ENCODE results near the gene RFT1. TPM values are rescaled to one million over a fixed set of nuclear protein-coding genes. Genes with fewer than 3 reads are reported as not detected.

RFT1 gene
- total RNA-seq, 4 donors from 2014 or later = 9.0 to 19.8 (median 10.8) TPM

DNA sequence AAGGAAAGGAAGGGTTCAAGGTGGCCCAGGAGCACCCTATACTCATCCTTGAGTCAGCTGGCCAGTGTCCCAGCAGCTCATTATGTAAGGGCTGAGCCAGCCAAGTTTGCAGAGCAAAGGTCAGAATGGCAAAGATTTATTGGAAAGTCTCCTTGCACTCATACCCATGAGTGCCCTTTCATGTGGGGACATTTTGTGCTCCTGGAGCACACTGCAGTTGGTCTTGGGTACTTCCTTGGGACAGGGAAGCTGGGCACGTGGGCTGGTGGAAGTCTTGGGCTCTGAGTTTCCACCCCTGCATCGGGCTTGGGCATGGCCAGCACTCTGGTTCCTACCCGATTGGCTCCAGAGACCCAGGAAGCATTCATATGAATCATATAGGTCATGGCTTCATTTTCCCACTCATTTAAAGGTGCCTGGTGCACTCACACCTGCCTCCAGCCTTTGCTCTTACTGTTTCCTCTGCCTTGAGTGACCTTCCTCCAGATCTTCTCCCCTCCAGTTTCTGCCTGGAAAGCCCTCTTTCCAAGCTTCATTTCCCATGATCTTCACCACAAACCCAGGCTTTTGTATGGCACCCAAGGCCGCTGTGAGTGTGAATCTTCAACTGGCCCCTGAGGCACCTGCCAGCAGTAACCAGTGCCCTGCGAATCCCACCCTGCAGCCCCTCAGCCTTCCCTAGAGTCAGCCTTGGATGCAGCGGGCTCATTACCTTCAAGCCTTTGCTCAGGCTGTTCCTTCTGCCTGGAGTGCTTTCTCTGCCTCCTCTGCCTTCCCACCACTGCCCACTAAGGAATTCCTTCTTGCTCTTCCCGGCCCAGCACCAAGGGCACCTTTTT, 20.2 kb upstream of the RFT1 start:
- no peak overlapping the region for H3K4me3 ChIP-seq
- no peaks in the 10 kb centered on the region for H3K27me3 ChIP-seq
- peak in 2 of 3 donors; percentile 79 to 87 for DNase-seq
- TF ChIP-seq, protein P1, sequence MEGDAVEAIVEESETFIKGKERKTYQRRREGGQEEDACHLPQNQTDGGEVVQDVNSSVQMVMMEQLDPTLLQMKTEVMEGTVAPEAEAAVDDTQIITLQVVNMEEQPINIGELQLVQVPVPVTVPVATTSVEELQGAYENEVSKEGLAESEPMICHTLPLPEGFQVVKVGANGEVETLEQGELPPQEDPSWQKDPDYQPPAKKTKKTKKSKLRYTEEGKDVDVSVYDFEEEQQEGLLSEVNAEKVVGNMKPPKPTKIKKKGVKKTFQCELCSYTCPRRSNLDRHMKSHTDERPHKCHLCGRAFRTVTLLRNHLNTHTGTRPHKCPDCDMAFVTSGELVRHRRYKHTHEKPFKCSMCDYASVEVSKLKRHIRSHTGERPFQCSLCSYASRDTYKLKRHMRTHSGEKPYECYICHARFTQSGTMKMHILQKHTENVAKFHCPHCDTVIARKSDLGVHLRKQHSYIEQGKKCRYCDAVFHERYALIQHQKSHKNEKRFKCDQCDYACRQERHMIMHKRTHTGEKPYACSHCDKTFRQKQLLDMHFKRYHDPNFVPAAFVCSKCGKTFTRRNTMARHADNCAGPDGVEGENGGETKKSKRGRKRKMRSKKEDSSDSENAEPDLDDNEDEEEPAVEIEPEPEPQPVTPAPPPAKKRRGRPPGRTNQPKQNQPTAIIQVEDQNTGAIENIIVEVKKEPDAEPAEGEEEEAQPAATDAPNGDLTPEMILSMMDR (IDR thresholded peaks at IDR 0.05) = peak in 1 of 6 experiments; percentile 5
- TF ChIP-seq POLR2A (IDR thresholded peaks at IDR 0.05) = peak in 1 of 2 donors; percentile 62
- peaks cover 0 to 86% (median 27%) of the 10 kb centered on the region in 4 donors for H3K4me1 ChIP-seq
- H3K27ac ChIP-seq = peak overlapping the region in 3 of 4 donors; percentile 68 to 92 (median 85)
- H3K36me3 ChIP-seq = no peaks in the 10 kb centered on the region
- no peaks in the 10 kb centered on the region for H3K9me3 ChIP-seq

DNA sequence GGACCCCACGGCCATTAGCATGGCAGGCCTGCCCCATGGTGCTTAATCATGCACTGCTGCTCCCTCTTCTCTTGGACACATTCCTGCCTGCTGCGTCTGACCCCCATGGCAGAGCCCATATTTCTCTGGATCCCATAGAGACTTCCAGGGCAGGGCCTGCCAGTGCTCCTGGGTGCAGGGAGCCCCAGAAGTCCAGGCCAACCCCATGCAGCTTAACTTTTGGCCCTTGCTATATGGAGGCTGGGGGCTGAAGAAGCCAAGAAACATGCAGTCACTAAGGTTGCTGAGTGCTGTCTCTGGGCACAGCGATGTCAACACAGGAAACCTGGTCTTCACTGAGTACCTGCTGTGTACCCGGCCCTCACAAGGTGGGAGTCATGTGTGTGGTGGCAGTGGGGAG, 19.5 kb upstream of the RFT1 start:
- no peak overlapping the region for H3K4me3 ChIP-seq
- H3K27me3 ChIP-seq = no peaks in the 10 kb centered on the region
- DNase-seq = peak in 1 of 3 donors; percentile 37
- no peaks in the 10 kb centered on the region for H3K9me3 ChIP-seq
- H3K27ac ChIP-seq = peak overlapping the region in 2 of 4 donors; percentile 60 to 92
- H3K36me3 ChIP-seq = no peaks in the 10 kb centered on the region
- TF ChIP-seq, protein P1 (IDR thresholded peaks at IDR 0.05) = no peak
- TF ChIP-seq POLR2A (IDR thresholded peaks at IDR 0.05) = no peak
- H3K4me1 ChIP-seq = peaks cover 0 to 80% (median 25%) of the 10 kb centered on the region in 4 donors

DNA sequence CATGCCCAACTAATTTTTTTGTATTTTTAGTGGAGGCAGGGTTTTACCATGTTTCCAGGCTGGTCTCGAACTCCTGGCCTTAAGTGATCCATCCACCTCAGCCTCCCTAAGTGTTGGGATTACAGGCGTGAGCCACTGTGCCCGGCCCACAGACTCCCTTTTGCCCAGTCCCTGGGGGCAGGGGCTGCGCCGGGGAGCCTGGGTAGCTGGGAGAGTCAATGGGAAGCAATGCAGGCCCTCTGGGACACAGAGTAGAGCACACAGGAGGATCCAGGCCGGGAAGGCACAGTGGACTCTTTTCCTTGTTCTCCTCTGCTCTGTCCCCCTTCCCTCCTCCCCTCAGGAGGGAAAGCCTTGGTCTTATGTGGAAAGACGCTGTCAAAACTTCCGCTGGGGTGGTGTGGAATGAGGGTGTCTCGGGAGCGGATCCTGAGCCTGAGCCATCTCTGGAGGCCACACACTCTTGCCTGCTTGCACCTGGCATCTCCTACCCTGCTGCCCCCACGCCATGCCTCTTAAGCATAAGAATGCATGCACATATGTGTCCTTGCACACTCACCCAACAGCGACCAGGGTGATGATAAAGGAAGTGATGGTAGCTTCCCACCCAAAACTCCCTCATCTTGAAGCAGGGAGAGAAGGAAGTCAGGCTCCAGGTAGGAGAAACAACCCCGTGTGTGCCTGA, 18.9 kb upstream of the RFT1 start:
- Histone ChIP-seq H3K9me3 (no peaks in the 10 kb centered on the region), H3K27ac (peak overlapping the region in 1 of 4 donors; percentile 92), H3K4me1 (peaks cover 0 to 79% (median 27%) of the 10 kb centered on the region in 4 donors), H3K36me3 (no peaks in the 10 kb centered on the region), H3K27me3 (no peaks in the 10 kb centered on the region), H3K4me3 (no peak overlapping the region)
- peak in 1 of 3 donors; percentile 34 for DNase-seq
- TF ChIP-seq, protein P1 (IDR thresholded peaks at IDR 0.05) = no peak
- no peak for TF ChIP-seq POLR2A (IDR thresholded peaks at IDR 0.05)

DNA sequence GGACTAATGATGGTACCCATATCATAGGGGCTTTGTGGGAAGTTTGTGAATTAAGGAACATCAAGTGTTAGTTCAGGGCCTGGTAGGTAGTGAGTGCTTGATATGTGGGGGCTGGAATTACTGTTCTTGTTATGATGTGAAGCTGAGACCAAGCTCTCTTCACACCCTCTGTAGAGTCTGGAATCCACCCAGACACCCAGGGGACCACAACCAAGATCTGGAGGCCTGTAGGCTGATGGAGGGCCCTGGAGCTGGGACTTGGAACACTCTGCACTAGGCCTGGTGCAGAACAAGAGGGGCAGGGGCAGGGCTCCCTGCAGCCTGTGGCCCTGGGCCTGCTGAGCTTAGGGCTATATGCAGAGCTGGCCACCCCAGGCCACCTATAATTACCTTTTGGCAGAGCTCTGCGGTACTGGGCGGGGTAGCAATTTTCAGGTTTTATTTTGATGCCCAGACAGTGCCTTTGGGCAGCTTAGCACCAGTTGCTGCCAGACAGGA, 17.7 kb upstream of the RFT1 start:
- Histone ChIP-seq H3K4me1 (peaks cover 0 to 68% (median 27%) of the 10 kb centered on the region in 4 donors), H3K4me3 (no peak overlapping the region), H3K36me3 (no peaks in the 10 kb centered on the region), H3K27ac (peak overlapping the region in 2 of 4 donors; percentile 75 to 89), H3K9me3 (no peaks in the 10 kb centered on the region), H3K27me3 (no peaks in the 10 kb centered on the region)
- TF ChIP-seq POLR2A (IDR thresholded peaks at IDR 0.05) = no peak
- TF ChIP-seq, protein P1 (IDR thresholded peaks at IDR 0.05) = no peak
- peak in 1 of 3 donors; percentile 36 for DNase-seq

DNA sequence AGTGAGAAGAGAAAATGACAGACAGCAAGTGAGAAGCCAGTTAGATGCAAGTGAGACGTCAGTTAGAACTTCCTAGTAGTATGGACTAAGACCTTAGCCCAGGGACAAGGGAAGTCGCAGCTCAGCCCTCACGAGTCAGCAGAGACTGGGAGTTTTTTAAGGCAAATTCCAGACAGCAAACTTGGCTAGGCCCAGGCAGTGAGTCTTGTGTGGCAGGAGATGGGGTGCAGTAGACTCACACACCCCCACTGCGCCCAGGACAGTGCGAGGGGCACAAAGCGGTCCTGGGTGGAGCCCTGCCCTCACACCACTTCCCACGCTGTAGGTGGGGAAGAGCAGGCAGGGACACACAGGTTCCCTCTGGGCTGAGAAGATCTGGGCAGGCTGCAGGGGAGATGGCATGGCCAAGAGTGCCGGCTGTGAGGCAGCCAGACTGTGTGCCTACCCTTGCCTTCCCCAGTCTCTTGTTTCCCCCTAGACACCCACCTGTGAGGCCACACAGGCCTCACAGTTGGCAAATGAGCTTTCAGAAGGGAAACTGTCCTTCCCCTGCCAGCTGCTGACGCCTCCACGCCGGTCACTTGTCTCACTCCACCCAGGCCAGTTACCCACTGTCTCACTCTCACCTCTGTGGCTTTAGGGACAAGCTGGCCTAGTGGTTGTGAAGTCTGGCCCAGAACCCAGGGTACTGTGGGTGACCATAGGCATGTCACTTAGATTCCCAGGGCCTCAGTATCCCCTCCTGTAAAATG, 17.1 kb upstream of the RFT1 start:
- H3K4me1 ChIP-seq = peaks cover 0 to 61% (median 24%) of the 10 kb centered on the region in 4 donors
- H3K36me3 ChIP-seq = no peaks in the 10 kb centered on the region
- H3K4me3 ChIP-seq = no peak overlapping the region
- no peaks in the 10 kb centered on the region for H3K9me3 ChIP-seq
- no peaks in the 10 kb centered on the region for H3K27me3 ChIP-seq
- peak overlapping the region in 2 of 4 donors; percentile 75 to 89 for H3K27ac ChIP-seq
- peak in 1 of 3 donors; percentile 52 for DNase-seq
- no peak for TF ChIP-seq POLR2A (IDR thresholded peaks at IDR 0.05)
- TF ChIP-seq, protein P1 (IDR thresholded peaks at IDR 0.05) = no peak
